Measurements from ENCODE around the gene DRD2.
"Not testable (repeated sequence)": the region's sequence is repeated elsewhere in the genome, so short reads cannot be mapped to it uniquely, and the experiment has no call there.

Gene DRD2

DNA sequence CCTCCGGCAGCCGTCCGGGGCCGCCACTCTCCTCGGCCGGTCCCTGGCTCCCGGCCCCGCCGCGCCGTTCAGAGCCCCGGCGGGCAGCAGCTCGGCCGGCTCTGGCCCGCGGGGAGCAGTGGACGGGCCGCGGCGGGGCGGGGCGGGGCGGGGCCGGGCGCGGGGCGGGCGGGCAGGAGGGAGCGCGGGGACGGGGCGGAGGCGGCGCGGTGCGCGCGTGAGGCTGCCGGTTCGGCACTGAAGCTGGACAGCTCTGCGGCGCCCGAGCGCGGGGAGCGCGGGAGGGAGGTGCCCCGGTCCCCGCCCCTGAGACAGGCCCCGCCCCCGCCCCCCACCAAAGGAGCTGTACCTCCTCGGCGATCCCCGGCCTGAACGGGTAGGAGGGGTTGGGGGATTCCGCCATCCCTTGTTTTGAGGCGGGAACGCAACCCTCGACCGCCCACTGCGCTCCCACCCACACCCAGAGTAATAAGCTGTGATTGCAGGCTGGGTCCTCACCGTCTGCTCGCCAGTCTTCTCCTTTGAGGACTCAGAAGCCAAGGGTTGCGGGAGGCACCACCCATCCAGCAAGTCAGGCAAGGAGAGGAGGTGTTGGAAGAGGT, at the start of gene DRD2:
Gene DRD2 (minus strand): TSS at position 239 of the 602 bp plus-strand sequence. CDS start 50,747 bp downstream, outside the sequence.
- no peak for DNase-seq

DNA sequence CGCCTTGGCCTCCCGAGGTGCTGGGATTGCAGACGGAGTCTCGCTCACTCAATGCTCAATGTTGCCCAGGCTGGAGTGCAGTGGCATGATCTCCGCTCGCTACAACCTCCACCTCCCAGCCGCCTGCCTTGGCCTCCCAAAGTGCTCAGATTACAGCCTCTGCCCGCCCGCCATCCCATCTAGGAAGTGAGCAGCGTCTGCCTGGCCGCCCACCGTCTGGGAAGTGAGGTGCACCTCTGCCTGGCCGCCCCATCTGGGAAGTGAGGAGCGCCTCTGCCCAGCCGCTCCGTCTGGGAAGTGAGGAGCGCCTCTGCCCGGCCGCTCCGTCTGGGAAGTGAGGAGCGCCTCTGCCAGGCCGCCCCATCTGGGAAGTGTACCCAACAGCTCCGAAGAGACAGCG, 48.7 kb upstream of the DRD2 start:
- not testable (repeated sequence) for DNase-seq

DNA sequence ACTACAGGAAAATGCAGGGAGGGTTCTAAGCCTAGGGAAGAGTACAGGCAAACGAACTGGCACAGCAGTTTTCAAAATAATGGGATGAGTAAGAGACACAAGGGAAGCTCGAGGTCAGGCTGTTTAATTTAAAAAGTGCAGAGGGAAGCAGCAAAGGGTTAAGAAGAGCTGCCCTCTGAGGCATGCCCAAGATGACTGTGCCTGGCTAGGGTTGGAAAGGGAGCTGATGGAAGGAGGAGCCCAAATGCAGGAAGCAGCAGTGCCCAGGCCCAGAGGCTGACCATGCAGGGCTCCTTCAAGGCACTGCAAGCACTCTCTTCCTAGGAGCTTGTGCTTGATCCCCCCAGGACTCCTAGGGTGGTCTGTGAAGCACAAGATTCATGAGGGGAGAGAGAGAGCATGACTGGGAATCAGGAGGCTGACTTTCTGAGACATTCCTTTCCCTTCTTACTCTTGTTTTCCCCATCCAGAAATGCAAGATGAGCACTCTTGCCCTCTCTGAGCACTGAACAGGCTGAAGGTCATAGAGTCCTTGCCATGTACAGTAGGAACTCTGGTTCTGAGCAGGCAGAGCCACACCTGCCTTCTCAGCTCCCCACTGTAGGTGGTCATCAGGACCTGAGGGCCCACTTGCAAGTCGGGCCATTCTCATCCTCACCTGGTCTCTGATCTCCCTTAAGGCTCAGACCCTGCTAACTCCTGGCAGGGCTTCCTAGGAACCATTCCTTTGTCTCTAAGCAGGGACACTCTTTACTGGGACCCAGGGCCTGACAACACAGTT, 46.7 kb upstream of the DRD2 start:
- no peak for DNase-seq

GRCh38 chr11:113519989-113520613, 44.9 kb upstream of the DRD2 start:
- DNase-seq: no peak

GRCh38 chr11:113518716-113519495, 43.7 kb upstream of the DRD2 start:
- no peak for DNase-seq

DNA sequence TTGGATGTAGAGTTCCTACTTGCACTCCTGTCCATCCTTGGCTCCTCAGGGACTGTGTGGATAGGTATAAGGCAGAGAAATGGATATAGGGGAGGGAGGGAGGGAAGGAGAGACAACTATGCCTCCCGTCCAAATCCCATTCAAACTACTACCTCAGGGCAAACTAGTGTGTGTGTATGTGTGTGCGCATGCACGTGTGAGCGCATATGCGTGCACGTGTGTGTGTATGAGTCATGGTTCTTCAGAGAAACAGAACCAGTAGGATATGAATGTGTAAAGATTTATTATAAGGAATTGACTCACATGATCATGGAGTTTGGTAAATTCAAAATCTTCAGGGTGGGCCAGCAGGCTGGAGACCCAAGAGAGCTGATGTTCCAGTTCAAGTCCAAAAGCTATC, 42.2 kb upstream of the DRD2 start:
- DNase-seq: no peak

GRCh38 chr11:113514856-113515255, 39.7 kb upstream of the DRD2 start:
- no peak for DNase-seq

DNA sequence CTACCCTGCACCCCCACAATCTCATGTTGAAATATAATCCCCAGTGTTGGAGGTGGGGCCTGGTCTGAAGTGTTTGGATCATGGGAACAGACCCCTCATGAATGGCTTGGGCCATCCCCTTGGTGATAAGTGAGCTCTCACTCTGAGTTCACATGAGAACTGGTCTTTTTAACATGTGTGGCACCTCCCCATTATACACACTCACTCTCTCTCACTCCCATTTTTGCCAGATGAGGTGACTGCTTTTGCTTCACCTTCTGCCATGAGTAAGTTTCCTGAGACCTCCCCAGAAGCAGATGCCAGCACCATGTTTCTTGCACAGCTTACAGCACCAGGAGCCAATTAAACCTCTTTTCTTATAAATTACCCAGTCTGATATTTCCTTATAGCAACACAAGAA, 32.1 kb upstream of the DRD2 start:
- DNase-seq: no peak

DNA sequence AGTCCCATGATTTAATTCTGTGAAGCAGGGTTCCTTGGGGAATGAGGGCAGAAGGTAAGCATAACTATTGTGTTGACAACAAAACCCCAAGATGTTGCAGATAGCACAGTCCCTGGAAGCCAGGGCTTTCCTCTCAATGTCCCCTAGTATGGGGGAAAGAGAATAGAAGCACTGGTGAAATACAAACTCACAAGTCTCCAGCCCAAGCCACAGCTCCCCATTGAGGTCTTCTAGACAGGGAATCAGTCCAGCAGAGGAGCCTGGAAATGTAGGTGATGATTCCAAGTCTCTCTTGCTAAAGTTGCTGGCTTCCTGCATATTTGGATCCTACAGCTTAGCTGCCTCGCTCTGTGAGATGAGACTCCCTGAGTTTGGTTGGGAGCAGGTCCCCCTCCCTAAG, 31.7 kb upstream of the DRD2 start:
- no peak for DNase-seq

DNA sequence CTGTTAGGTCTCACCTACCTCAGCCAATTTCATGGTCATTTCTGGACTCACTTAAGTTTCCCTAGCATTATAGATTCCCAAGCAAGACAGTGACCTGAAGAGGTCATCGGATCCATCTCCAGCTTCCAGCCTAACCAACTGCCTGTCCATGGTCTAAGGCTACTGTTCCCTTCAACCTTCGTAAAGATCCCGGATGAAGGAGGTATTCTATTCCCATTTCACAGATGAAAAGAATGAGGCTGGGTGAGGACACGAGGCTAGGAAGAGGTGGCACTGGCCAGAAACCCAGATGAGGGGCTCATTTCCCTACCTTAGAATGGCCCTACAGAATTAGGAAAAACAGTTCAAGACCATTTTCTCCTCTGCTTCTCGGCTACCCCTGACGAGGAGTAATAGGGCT, 31.3 kb upstream of the DRD2 start:
- no peak for DNase-seq

DNA sequence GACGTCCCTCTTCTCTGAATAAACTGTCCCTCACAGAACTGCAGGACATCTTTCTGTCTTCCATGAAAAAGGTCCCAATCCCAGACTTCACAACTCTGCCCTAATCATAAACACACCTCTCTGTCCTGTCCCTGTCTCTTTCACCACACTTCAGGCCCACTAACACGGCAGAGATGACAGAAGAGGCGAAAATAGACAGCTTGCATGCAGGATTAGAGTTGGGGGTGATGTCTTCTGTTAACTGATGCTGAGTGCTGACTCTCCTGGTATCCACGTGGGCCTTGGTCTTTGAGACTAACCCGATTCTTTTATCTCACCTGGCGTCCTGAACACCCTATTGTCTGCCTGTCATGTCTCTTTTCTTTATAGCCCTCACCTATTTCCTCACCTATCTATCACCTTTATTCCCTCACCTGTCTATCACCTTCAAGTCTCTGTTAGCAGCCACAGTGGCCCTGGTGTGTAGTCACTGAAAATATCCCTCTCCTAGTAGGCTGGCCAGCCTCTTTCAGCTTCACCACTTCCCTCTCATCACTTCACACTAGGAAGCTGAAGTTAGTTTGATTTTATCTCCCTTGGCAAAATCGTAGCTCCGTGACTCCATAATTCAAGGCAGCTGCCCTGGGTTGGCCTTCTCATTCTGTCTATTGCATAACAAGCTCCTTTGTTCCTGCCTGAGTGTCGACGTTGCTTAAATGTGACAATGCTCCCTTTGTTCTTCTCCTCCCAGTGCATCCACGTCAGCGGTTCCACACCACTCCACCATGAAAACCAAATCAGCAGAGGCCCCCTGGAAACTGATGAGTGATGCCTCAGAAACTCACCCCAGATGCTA, 30.6 kb upstream of the DRD2 start:
- DNase-seq: no peak

- no peak for DNase-seq
These were observed 29.8 kb upstream of the DRD2 start for GRCh38 chr11:113505046-113505445.

GRCh38 chr11:113504586-113504985, 29.4 kb upstream of the DRD2 start:
- no peak for DNase-seq

GRCh38 chr11:113504071-113504470, 28.9 kb upstream of the DRD2 start:
- no peak for DNase-seq

- DNase-seq: no peak
These were observed 22.1 kb upstream of the DRD2 start for GRCh38 chr11:113497066-113497910.

GRCh38 chr11:113496026-113496651, 20.9 kb upstream of the DRD2 start:
- no peak for DNase-seq

DNA sequence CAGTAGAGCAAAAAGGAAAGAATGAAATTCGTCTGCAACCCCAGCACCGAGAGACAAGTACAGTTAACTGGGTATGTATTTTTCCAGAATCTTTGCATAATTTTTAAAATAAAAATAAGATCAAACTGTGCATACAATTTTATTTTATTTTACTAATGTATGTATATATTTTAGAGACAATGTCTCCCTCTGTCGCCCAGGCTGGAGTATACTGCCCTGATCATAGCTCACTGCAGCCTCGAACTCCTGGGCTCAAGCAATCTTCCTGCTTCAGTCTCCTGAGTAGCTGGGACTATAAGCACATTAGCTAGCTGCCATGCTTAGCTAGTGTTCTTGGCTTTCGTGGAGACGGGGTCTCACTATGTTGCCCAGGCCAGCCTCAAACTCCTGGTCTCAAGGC, 18.8 kb upstream of the DRD2 start:
- DNase-seq: no peak

- no peak for DNase-seq
These were observed 18.0 kb upstream of the DRD2 start for GRCh38 chr11:113493206-113493605.

- DNase-seq: no peak
These were observed 13.7 kb upstream of the DRD2 start for GRCh38 chr11:113488931-113489351.

DNA sequence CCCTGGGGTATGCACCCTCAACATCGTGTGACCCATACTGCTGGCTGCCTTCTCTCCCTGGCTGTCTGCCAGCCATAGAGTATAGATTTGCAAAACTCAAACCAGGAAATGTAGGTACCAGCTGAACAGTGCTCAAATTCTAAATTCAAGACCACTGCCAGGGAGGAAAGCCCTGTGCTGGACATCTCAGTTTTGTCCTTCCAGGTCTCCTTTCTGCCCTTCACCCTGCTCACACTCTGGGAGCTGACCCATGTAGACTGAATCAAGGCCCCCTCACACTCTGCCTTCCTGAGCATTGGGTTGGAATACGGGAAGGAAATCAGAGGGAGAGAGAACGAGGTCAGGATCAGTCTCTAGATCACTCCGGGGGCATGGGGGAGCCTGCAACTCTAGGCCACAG, 12.4 kb upstream of the DRD2 start:
- no peak for DNase-seq

DNA sequence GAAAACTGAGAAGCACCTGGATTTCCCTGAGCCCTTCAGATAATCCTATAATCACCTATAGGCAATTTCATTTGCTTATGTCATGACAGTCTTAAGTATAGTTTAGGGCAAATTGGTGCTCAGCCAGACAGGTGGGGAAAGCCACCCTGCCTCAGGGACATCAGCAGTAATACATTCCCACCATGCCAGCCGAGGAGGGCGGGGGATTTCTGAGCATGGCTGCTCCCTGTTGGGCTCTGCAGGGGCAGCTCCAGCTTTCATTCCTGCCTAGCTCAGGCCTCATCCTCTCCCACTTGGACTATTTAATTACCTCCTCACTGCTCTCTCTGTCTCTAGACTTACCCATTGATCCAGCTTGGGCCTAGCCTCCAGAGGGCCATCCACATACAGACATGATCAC, 9.0 kb upstream of the DRD2 start:
- DNase-seq: no peak

All from activated CD4-positive, alpha-beta T cell treated with anti-CD3 and anti-CD28 coated beads, Interleukin-2, amount 50 U/mL, for 16 hours (primary cell).